ENCODE results near the gene CRABP2. TPM values are rescaled to one million over a fixed set of nuclear protein-coding genes. Genes with fewer than 3 reads are reported as not detected.

Gene CRABP2
- total RNA-seq, 1 experiment from 2014 or later = 1,115 TPM

DNA sequence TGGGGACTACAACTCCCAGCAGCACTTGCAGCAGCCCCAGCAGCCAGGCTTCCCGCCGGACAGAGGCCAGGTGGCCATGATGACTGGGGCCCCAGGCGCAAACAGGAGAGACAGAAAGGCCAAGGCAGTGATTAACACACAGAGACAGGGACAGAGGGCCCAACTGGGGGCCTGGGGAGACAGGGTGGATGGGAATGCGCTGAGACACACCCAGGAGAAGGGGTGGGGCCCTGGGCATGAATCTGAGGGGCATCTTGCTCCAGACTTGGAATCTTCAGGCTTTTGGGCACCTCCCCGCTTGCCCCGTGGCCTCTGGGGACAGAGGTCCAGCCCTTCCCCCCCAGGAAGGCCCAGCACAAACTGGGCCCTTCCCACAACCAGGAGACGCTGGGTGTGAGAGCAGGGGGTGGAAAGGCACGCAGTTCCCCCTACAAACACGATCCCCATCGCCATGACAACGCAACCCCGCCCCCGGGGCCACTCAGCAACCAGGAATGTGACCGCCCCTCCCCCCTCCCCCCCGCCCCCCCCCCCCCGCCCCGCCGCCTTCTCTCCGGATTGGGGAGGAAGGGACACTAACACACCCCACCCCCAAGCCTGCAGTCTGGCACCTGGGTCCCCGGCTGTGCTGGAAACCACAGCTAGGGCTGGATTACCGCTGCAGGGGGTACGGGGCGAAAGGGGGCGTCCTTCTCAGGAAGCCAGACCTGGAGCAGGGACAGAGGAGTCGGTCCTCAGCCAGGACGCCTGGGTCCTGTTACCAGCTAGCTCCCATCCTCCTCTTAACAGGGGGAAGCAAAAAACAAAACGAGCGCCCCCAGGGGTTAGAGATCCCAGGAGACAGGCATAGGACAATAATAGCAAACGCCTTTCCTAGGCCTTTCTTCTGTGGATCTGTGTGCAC is 41.6 kb upstream of the CRABP2 start:
- DNase-seq (ENCODE audit: low read depth, low spot score) (no peak), ATAC-seq (peak; percentile 55)
- 0 out of 2 replicates have a peak, but pooled peaks have one; percentile 47 for TF ChIP-seq POLR2AphosphoS5 (IDR thresholded peaks at IDR 0.05; ENCODE audit: low read depth, low read length)
- TF ChIP-seq TCF7L2 (IDR thresholded peaks at IDR 0.05; ENCODE audit: low read depth, low read length) = no peak
- TF ChIP-seq, protein P1, sequence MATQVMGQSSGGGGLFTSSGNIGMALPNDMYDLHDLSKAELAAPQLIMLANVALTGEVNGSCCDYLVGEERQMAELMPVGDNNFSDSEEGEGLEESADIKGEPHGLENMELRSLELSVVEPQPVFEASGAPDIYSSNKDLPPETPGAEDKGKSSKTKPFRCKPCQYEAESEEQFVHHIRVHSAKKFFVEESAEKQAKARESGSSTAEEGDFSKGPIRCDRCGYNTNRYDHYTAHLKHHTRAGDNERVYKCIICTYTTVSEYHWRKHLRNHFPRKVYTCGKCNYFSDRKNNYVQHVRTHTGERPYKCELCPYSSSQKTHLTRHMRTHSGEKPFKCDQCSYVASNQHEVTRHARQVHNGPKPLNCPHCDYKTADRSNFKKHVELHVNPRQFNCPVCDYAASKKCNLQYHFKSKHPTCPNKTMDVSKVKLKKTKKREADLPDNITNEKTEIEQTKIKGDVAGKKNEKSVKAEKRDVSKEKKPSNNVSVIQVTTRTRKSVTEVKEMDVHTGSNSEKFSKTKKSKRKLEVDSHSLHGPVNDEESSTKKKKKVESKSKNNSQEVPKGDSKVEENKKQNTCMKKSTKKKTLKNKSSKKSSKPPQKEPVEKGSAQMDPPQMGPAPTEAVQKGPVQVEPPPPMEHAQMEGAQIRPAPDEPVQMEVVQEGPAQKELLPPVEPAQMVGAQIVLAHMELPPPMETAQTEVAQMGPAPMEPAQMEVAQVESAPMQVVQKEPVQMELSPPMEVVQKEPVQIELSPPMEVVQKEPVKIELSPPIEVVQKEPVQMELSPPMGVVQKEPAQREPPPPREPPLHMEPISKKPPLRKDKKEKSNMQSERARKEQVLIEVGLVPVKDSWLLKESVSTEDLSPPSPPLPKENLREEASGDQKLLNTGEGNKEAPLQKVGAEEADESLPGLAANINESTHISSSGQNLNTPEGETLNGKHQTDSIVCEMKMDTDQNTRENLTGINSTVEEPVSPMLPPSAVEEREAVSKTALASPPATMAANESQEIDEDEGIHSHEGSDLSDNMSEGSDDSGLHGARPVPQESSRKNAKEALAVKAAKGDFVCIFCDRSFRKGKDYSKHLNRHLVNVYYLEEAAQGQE (IDR thresholded peaks at IDR 0.05; ENCODE audit: insufficient read depth in 1 of 2, low read depth in 2 of 2, low read length in 1 of 2) = no peak
- no TSS peak for BruUV-seq (replicated peaks)
- Histone ChIP-seq H3K4me3 (ENCODE audit: low read depth in 2 of 2, low read length in 2 of 2) (peak overlapping the region; percentile 77 to 80), H3K27ac (ENCODE audit: low read length) (peak overlapping the region; percentile 100), H3K4me1 (ENCODE audit: control insufficient read depth, insufficient read depth, low read length) (peaks cover 53% of the 10 kb centered on the region), H3K36me3 (ENCODE audit: control insufficient read depth, insufficient read depth, low read length) (peaks cover 24% of the 10 kb centered on the region), H3K9me3 (ENCODE audit: control insufficient read depth, insufficient read depth, low read depth, low read length) (no peaks in the 10 kb centered on the region), H3K27me3 (ENCODE audit: control insufficient read depth, insufficient read depth, low read length) (no peaks in the 10 kb centered on the region)
- ChIA-PET POLR2A (interaction anchor here (0.7 to 0.9 kb wide), 2 partner anchors 18 to 23 kb away, joined by 3 to 4 read pairs; partner anchors contain the start of genes ISG20L2 and METTL25B), CTCF (interaction anchor here (0.6 kb wide), 1 partner anchor 70 kb away, joined by 4 read pairs; no protein-coding TSS in a partner anchor)
- intact Hi-C loops (cut with micrococcal nuclease; ENCODE audit: unreplicated experiment) (no loop called here), in situ Hi-C loops (cut with HindIII; ENCODE audit: low pct_unique_long_range_greater_than_20kb, low sequenced_read_pairs) (no loop called here)

DNA sequence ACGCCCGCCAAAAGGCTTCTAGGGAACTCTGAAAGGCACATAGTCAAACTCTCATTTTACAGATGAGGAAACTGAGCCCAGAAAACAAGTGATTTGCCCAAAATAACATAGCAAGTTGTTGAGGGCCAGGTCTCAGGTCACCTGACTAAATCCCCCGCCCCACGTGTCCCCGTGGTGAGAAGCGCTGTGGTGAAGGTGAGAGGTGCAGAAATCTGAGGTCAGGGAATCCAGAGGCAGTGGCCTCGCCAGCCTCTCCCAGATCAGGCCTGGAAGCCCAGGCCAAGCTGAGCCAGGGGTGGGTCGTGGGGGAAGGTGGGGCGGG is 41.0 kb upstream of the CRABP2 start:
- ATAC-seq (no peak), DNase-seq (ENCODE audit: low read depth, low spot score) (no peak)
- H3K36me3 ChIP-seq (ENCODE audit: control insufficient read depth, insufficient read depth, low read length) = peaks cover 27% of the 10 kb centered on the region
- H3K27me3 ChIP-seq (ENCODE audit: control insufficient read depth, insufficient read depth, low read length) = no peaks in the 10 kb centered on the region
- BruUV-seq (replicated peaks) = no TSS peak
- ChIA-PET CTCF (no interaction called here), POLR2A (no interaction called here)
- no peaks in the 10 kb centered on the region for H3K9me3 ChIP-seq (ENCODE audit: control insufficient read depth, insufficient read depth, low read depth, low read length)
- in situ Hi-C loops (cut with HindIII; ENCODE audit: low pct_unique_long_range_greater_than_20kb, low sequenced_read_pairs) (no loop called here), intact Hi-C loops (cut with micrococcal nuclease; ENCODE audit: unreplicated experiment) (no loop called here)
- TF ChIP-seq, protein P2, sequence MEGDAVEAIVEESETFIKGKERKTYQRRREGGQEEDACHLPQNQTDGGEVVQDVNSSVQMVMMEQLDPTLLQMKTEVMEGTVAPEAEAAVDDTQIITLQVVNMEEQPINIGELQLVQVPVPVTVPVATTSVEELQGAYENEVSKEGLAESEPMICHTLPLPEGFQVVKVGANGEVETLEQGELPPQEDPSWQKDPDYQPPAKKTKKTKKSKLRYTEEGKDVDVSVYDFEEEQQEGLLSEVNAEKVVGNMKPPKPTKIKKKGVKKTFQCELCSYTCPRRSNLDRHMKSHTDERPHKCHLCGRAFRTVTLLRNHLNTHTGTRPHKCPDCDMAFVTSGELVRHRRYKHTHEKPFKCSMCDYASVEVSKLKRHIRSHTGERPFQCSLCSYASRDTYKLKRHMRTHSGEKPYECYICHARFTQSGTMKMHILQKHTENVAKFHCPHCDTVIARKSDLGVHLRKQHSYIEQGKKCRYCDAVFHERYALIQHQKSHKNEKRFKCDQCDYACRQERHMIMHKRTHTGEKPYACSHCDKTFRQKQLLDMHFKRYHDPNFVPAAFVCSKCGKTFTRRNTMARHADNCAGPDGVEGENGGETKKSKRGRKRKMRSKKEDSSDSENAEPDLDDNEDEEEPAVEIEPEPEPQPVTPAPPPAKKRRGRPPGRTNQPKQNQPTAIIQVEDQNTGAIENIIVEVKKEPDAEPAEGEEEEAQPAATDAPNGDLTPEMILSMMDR (IDR thresholded peaks at IDR 0.05) = no peak
- TF ChIP-seq, protein P1 (IDR thresholded peaks at IDR 0.05; ENCODE audit: insufficient read depth in 1 of 2, low read depth in 2 of 2, low read length in 1 of 2) = no peak
- no peak for TF ChIP-seq SIN3A (IDR thresholded peaks at IDR 0.05; ENCODE audit: borderline replicate concordance, insufficient read depth, low read depth, low read length)
- no peak for TF ChIP-seq TCF7L2 (IDR thresholded peaks at IDR 0.05; ENCODE audit: low read depth, low read length)
- TF ChIP-seq POLR2AphosphoS5 (IDR thresholded peaks at IDR 0.05; ENCODE audit: low read depth, low read length) = no peak
- peak overlapping the region; percentile 98 for H3K27ac ChIP-seq (ENCODE audit: low read length)
- H3K4me1 ChIP-seq (ENCODE audit: control insufficient read depth, insufficient read depth, low read length) = peaks cover 59% of the 10 kb centered on the region
- H3K4me3 ChIP-seq (ENCODE audit: low read depth in 2 of 2, low read length in 2 of 2) = peak overlapping the region in 1 of 2 experiments; percentile 61; a peak in 2 of 4 replicates

Data from Panc1 (cell line).